ENCODE data around the gene CLIC1. TPM values are rescaled to one million over a fixed set of nuclear protein-coding genes. Genes with fewer than 3 reads are reported as not detected.

The CLIC1 gene
- total RNA-seq, 4 donors from 2014 or later, result 239 to 420 (median 333) TPM

DNA sequence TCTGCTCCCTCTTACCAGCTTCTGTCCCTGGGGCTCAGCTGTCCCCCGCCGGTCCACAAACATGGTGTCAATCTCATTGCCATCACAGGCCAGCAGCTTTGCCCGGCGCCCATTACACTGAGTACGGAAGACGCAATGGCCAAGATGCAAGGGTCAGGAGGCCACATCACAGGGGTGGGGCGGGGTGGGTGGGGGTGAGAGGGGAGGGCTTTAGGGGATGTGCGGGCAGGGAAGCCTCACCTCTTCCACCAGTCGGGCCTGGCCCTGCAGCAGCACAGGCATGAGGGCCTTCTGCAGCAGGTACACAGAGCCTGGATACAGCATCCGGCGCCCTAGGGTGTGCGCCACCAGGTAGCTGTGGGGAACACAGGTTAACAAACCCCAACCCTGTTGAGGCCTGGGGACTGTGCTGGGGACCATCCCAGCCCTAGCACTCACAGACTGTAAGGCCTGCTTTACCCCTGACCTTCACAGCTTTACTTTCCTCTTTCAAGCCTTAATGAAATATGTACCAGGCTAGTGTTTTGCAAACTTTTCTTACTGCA lies 44.7 kb downstream of the CLIC1 start:
- peaks cover 98% of the 10 kb centered on the region for H3K36me3 ChIP-seq

DNA sequence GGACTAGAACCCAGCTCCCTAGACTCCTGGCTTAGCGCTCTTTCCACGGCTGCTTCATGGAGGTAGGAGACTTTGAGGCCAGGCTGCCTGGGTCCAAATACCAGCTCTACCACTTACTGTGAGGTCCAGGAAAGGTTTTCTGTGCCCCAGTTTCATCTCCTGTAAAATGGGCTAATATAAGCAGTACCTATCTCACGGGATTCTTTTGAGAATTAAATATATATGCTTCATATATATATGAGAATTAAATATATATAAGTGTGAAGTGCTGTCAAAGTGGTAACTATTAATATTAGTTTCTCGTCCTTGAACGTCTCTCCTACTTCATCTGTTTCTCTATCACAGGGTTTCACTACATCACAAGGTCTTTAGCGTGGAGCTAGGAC lies 45.3 kb downstream of the CLIC1 start:
- Histone ChIP-seq H3K27me3 (no peaks in the 10 kb centered on the region), H3K4me1 (no peaks in the 10 kb centered on the region), H3K27ac (no peak overlapping the region), H3K4me3 (no peak overlapping the region), H3K9me3 (no peaks in the 10 kb centered on the region), H3K36me3 (peaks cover 98% of the 10 kb centered on the region)
- DNase-seq (ENCODE audit: low spot score in 2 of 2), result no peak
- WGBS, result 94% methylated on average over 6 of the region's 6 CpGs
- TF ChIP-seq EP300 (IDR thresholded peaks at IDR 0.05), result no peak
- TF ChIP-seq POLR2A (IDR thresholded peaks at IDR 0.05), result no peak

More for the DNA sequence above, 44.7 kb downstream of the CLIC1 start:
- no peak for DNase-seq (ENCODE audit: low spot score in 2 of 2)
- H3K4me3 ChIP-seq, result no peak overlapping the region
- H3K9me3 ChIP-seq, result no peaks in the 10 kb centered on the region
- H3K4me1 ChIP-seq, result no peaks in the 10 kb centered on the region
- TF ChIP-seq POLR2AphosphoS5 (IDR thresholded peaks at IDR 0.05) (no peak), EP300 (IDR thresholded peaks at IDR 0.05) (no peak), POLR2A (IDR thresholded peaks at IDR 0.05) (no peak)
- TF ChIP-seq, protein P1, sequence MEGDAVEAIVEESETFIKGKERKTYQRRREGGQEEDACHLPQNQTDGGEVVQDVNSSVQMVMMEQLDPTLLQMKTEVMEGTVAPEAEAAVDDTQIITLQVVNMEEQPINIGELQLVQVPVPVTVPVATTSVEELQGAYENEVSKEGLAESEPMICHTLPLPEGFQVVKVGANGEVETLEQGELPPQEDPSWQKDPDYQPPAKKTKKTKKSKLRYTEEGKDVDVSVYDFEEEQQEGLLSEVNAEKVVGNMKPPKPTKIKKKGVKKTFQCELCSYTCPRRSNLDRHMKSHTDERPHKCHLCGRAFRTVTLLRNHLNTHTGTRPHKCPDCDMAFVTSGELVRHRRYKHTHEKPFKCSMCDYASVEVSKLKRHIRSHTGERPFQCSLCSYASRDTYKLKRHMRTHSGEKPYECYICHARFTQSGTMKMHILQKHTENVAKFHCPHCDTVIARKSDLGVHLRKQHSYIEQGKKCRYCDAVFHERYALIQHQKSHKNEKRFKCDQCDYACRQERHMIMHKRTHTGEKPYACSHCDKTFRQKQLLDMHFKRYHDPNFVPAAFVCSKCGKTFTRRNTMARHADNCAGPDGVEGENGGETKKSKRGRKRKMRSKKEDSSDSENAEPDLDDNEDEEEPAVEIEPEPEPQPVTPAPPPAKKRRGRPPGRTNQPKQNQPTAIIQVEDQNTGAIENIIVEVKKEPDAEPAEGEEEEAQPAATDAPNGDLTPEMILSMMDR (IDR thresholded peaks at IDR 0.05), result no peak
- no peak overlapping the region for H3K27ac ChIP-seq
- H3K27me3 ChIP-seq, result no peaks in the 10 kb centered on the region
- 95% methylated on average over 9 of the region's 12 CpGs for WGBS

DNA sequence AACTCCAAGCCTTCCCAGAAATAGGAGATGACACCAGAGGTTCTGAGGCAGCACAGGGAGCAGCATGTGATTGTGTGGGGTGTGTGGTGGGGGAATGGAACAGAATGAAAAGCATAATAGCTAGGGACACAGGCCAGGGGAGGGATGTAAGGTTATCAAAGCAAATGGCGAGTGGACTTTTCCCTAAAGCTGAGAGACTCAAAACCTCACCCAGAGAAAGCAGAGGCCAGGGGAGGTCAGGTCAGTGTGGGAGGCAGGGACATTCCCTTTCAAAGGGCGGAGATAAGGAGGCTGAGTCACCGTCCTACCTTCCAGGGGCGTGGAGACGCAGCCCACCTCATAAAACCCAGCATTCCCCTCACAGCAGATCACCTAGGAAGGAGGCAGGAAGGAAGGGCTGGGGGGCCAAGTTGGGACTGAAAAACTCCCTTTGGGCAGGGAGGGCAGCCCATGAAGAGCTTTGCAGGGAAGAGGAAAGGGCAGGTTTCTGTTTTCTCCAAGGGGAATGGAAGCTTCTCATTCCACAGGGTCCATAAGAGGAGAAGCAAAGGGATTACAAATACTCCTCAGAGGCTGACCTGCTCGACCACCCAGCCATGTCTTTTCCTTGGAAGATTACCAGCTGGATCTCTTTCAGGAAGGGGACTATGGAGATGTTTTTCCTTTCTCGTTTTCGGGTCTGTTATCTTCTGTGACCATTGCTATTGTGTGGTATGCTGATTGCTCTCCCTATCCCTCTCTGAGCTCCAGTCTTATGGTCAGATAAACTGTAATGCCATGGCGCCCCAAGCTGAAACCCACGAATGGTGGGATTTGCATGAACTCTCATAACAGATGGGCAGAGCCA lies 45.9 kb downstream of the CLIC1 start:
- H3K36me3 ChIP-seq, result peaks cover 99% of the 10 kb centered on the region
- 65% methylated on average over 10 of the region's 10 CpGs for WGBS
- TF ChIP-seq POLR2AphosphoS5 (IDR thresholded peaks at IDR 0.05), result no peak
- TF ChIP-seq, protein P1 (IDR thresholded peaks at IDR 0.05), result no peak
- no peak for TF ChIP-seq POLR2A (IDR thresholded peaks at IDR 0.05)
- no peak for TF ChIP-seq EP300 (IDR thresholded peaks at IDR 0.05)
- H3K27me3 ChIP-seq, result no peaks in the 10 kb centered on the region
- H3K4me1 ChIP-seq, result no peaks in the 10 kb centered on the region
- DNase-seq (ENCODE audit: low spot score in 2 of 2), result no peak
- no peak overlapping the region for H3K27ac ChIP-seq
- no peak overlapping the region for H3K4me3 ChIP-seq
- no peaks in the 10 kb centered on the region for H3K9me3 ChIP-seq

DNA sequence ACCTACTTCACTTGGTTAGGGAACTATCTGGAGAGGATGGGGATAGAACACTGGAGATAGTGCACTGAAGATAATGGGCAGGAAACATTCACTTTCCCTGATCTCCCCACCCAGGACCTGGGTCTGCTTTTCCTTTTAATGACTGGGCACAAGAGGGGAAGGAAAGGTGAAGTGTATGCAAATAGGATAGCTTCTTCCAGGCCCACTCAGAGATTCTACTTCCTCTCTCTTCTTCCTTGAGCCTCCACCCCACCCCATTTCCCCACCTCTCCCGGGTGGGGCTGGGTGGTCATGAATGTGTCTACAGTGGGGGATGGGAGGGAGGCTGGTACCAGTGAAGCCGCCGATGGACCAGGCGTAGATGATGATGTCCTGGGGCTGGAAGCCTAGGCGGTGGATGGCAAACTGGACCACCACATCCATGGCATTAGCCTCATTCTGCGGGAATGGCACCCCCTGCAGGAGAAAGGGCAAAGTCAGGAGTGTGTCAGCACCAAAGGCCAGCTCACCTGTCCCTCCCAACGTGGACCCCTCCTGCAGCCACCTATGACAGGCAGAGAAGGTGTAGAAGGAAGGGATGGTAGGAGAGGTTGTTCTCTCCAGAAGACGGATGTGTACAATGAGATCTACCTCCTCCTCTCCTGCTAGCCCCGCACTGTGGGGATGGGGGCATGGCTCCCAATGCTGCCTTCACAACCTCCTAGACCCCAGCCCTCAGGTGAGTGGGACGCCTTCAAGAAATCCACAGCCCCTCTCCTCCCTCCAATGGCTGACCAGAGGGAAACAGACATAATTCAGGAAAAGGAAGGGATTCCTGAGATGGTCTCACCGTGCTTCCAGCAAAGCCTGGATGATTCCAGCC lies 46.9 kb downstream of the CLIC1 start:
- Histone ChIP-seq H3K27ac (no peak overlapping the region), H3K9me3 (no peaks in the 10 kb centered on the region), H3K27me3 (no peaks in the 10 kb centered on the region), H3K36me3 (peaks cover 90% of the 10 kb centered on the region), H3K4me3 (no peak overlapping the region), H3K4me1 (no peaks in the 10 kb centered on the region)
- WGBS, result 67% methylated on average over 8 of the region's 11 CpGs
- TF ChIP-seq EP300 (IDR thresholded peaks at IDR 0.05) (no peak), POLR2AphosphoS5 (IDR thresholded peaks at IDR 0.05) (no peak), POLR2A (IDR thresholded peaks at IDR 0.05) (no peak)
- TF ChIP-seq, protein P1 (IDR thresholded peaks at IDR 0.05), result no peak
- DNase-seq (ENCODE audit: low spot score in 2 of 2), result no peak

DNA sequence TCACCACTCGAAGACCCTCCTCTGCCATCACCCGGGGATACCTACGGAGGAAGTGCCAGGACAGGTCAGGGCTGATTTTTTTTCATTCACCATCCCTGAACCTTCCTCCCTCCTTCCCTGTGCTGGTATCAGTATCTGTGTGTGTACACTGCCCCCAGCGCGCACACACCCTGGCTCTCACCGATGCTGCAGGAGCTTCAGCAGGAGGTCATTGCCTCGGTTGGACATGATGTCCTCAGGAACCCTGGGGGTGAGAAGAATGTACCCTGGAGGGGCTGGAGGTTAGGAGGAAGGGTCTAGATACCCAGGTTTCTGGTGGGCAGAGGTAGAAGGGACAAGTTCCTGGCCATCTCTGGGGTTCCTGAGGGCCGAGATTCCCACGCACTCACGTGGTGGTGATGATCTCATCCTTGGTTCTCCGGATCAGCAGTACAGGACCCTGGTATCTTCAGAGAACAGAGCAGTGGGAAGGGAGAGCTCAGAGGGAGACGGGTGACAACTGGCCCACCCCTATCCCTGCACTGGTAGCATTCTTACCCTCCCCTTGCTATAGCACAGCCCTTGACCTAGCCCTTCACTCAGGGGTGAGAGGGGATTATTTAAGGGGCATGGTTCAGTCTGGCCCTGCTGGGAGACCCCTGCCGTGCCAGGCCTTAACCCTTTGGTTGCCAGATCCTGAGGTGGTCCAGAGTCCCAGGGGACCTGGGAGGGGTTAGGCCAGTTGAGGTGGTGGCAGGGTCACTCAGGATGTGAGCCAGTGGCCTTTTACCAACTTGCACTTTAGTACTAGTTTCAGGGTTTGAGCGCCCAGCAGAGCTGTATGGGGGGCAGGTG lies 48.3 kb downstream of the CLIC1 start:
- H3K27me3 ChIP-seq, result no peaks in the 10 kb centered on the region
- no peak overlapping the region for H3K4me3 ChIP-seq
- TF ChIP-seq, protein P1 (IDR thresholded peaks at IDR 0.05), result no peak
- TF ChIP-seq POLR2A (IDR thresholded peaks at IDR 0.05), result no peak
- TF ChIP-seq EP300 (IDR thresholded peaks at IDR 0.05), result no peak
- no peak for TF ChIP-seq POLR2AphosphoS5 (IDR thresholded peaks at IDR 0.05)
- H3K36me3 ChIP-seq, result peaks cover 76% of the 10 kb centered on the region
- no peak overlapping the region for H3K27ac ChIP-seq
- H3K9me3 ChIP-seq, result no peaks in the 10 kb centered on the region
- peaks cover 2% of the 10 kb centered on the region for H3K4me1 ChIP-seq
- 81% methylated on average over 13 of the region's 14 CpGs for WGBS
- DNase-seq (ENCODE audit: low spot score in 2 of 2), result no peak
